Measurements from ENCODE around the gene CYGB.
A peak's percentile ranks its signal among the peaks of the same experiment; 100 is the strongest.
"Not testable (repeated sequence)": the region's sequence is repeated elsewhere in the genome, so short reads cannot be mapped to it uniquely, and the experiment has no call there.

Gene CYGB

DNA sequence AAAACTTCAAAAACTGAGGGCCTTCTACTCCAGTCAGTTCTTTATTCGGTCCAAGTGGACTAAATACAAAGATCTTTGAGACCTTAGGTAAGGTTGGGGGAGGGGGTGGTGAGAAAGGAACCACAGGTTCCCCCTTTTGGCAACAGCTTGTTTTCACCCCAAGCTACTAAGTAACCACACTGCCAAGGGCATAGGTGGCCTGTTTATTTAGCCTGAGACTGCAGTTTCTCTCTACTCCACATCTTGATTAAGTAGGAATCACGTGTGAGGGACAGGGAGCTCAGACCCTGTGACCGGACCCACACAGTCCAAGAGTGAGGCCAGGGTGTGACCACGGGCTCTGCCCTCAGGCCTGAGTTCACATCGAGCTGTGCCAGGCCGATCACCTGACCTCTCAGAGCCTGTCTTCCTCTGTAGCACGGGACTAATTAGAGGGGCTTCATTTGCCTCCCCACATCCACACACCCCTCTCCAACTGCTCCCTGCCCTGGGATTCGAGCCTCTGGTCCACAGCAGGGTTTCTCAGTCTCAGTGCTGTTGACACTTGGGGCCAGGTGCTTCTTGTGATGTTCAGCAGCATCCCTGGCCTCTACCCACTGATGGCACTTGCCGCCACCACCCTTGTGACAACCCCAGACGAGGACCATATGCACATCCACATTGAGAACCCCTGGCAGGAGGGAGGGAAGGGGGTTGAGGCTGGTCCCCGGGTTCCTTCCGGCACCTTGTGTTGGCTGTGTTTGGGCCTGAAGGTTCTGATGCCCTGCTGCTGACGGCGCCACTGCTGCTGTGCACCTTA is 30.3 kb upstream of the CYGB start:
- H3K4me3 ChIP-seq (ENCODE audit: low read depth, low read length): no peak overlapping the region

DNA sequence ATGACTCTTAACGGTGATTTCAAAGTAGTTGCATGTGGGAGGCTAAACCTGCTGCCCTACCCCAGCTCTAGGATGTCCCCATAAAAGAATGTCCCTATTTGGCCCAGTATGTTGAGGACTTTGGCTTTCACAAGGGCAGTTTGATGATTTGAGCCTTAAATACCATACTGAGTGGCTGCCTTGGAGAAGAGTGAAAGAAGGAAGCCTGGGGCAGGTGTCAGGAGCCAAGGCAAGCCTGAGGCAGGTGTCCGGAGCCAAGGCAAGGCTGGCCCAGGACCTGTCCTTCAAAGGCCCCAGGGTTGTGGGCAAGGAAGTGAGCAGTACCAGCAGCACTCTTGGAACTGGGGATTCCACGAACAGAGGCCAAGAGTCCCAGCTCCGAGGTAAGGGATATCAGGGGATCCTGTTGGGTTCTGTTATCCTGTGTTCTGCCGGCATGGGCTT is 29.5 kb upstream of the CYGB start:
- H3K4me3 ChIP-seq (ENCODE audit: low read depth, low read length): no peak overlapping the region

DNA sequence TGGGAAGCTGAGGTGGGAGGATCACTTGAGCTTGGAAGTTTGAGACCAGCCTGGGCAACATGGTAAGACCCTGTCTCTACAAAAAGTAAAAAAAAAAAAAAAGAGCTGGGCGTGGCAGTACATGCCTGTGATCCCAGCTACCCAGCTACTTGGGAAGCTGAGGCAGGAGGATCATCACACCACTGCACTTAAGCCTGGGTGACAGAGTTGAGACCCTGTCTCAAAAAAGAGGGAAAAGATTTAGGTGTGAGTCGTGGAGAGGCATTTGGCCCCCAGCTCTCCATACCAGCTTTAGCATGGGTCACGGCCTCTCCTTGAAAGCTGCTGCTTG is 29.1 kb upstream of the CYGB start:
- H3K4me3 ChIP-seq (ENCODE audit: low read depth, low read length): no peak overlapping the region

GRCh38 chr17:76565728-76566612 is 28.5 kb upstream of the CYGB start:
- H3K4me3 ChIP-seq (ENCODE audit: low read depth, low read length): no peak overlapping the region

- not testable (repeated sequence) for H3K4me3 ChIP-seq (ENCODE audit: low read depth, low read length)
Observed at GRCh38 chr17:76564991-76565727, 27.6 kb upstream of the CYGB start.

DNA sequence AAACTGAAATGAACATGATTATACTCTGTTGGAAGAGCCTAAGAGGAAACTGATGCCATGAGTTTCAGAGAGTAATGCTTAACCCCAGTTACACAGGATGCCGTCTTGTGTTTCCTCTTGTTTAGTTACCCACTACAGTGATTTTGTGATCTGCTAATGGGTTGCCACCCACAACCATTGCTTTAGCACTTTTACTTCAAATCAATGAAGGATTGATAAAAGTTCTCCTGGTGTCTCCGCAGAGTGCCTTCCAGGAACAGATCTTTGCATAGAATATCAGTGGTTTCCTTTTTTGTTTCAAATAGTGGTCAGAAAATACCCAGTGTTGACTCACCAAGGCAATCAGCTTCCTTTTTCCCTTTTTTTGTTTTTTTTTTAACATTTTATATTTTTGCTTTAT is 25.9 kb upstream of the CYGB start:
- not testable (repeated sequence) for H3K4me3 ChIP-seq (ENCODE audit: low read depth, low read length)

GRCh38 chr17:76562734-76563148 is 25.2 kb upstream of the CYGB start:
- H3K4me3 ChIP-seq (ENCODE audit: low read depth, low read length): no peak overlapping the region

DNA sequence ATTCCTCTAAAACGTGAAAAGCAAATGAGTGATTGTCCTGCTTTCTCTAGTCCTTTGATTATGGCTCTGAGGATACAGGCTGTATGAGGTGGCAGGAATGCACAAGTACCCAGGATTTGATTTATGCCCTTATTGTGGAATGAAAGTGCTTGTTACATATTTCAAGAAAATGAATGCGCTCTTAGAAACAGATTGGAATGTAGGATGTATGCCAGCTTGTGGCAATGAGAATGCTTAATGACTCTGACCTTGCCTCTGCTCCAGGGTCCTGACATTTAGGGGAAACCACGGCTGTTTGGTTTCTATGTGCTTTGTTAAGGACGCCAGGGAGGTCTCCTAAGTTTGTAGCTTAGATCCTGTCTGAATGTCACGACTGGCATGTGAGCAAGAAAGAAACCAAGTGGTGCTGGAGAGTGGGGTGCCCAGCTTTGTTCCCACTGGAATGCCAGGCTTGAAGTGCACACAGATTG is 24.3 kb upstream of the CYGB start:
- no peak overlapping the region for H3K4me3 ChIP-seq (ENCODE audit: low read depth, low read length)

- H3K4me3 ChIP-seq (ENCODE audit: low read depth, low read length): no peak overlapping the region
Observed at GRCh38 chr17:76561332-76561731, 23.8 kb upstream of the CYGB start.

DNA sequence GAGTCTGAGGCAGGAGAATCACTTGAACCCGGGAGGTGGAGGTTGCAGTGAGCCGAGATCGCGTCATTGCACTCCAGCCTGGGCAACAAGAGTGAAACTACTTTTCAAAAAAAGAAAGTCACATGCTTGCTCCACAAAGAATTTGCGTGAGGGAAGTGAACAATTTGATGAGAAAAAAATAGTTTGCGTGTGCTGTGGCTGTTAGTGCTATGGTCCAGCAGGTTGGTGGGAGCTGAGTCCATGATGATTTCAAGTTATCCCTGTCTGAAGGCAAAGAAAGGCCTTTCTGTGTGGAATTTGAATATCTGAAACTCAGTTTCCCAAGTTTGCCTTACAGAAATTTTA is 23.3 kb upstream of the CYGB start:
- no peak overlapping the region for H3K4me3 ChIP-seq (ENCODE audit: low read depth, low read length)

DNA sequence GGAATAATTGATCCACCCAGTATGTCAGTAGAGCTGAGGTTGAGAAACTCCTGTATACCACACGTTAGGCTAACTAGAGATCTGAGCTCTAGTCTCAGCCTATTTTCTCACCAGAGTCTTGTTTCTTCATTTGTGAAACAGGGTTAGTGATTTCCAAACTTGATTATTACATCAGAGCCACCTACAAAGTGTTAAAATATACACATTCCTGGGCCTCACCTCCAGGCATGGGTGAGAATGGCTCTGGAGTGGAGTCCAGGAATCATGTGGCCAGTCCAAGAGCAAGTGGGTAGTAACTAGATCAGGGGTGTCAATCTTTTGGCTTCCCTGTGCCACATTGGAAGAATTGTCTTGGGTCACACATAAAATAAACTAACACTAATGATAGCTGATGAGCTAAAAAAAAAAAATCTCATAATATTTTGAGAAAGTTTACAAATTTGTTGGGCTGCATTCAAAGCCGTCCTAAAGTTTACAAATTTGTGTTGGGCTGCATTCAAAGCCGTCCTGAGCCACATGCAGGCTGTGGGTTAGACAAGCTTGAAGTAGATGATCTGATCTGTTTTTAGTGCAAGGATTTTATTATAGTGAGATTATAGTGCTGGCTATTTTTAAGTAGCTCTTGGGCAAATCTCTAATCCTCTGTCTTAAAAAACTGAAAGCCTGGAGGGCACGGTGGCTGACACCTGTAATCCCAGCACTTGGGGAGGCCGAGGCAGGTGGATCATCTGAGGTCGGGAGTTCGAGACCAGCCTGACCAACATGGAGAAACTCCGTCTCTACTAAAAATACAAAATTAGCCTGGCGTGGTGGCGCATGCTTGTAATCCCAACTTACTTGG is 22.7 kb upstream of the CYGB start:
- no peak overlapping the region for H3K4me3 ChIP-seq (ENCODE audit: low read depth, low read length)

DNA sequence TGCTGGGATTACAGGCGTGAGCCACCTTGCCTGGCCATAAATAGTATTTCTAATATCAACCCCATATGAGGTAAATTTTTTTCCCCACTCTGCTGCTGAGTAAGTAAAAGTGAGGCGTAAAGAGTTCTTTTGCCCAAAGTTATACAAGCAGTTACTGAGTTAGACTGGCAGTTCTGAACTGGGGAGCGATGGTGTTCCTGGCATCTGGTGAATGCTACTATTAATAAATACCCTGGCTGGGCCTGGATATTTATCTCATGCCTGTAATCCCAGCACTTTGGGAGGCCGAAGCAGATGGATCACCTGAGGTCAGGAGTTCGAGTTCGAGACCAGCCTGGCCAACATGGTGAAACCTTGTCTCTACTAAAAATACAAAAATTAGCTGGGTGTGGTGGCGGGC is 22.0 kb upstream of the CYGB start:
- not testable (repeated sequence) for H3K4me3 ChIP-seq (ENCODE audit: low read depth, low read length)

DNA sequence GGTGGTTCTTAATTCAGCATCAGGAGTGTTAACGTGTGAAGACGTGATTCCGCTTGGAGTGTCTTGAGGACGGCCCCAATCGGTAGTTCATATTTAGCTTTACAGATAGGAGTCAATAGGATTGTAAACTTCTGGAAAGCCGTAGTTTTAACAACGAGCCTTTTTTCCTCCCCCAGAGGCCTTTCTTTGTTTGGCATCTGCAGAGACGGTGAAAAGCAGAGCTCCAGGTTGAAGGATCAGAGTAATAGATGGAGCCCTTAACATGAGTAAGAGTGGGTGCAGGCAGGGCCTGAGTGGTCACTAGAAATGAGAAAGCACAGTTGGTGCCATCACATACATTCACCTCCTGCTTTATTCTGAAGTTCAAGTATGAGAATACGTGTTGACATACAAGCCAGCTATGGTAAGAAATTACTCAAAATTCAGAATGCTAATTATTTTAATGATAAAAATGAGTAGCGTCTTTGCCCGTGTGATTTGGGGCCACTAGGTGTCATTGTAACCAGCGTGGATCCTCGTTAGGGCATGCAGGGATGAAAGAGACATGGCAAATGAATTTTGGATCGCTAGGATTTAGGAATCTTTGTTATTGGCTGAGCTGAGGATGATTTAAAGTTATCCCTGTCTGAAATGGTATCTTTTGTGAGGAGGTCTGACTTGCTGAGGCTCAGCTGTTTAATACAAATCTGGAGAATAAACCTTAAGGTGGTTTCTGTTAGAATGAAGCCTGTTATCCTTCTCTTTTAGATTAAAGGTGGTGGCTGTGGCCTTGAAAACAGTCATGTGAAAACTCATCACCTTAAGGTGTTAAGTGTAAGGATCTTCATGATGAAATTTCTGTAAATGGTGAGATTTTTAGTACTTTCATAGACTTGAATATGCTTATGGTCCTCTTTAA is 20.9 kb upstream of the CYGB start:
- peak overlapping the region; percentile 99 for H3K4me3 ChIP-seq (ENCODE audit: low read depth, low read length)

- peak overlapping the region; percentile 99 for H3K4me3 ChIP-seq (ENCODE audit: low read depth, low read length)
Observed at GRCh38 chr17:76557368-76558197, 20.1 kb upstream of the CYGB start.

DNA sequence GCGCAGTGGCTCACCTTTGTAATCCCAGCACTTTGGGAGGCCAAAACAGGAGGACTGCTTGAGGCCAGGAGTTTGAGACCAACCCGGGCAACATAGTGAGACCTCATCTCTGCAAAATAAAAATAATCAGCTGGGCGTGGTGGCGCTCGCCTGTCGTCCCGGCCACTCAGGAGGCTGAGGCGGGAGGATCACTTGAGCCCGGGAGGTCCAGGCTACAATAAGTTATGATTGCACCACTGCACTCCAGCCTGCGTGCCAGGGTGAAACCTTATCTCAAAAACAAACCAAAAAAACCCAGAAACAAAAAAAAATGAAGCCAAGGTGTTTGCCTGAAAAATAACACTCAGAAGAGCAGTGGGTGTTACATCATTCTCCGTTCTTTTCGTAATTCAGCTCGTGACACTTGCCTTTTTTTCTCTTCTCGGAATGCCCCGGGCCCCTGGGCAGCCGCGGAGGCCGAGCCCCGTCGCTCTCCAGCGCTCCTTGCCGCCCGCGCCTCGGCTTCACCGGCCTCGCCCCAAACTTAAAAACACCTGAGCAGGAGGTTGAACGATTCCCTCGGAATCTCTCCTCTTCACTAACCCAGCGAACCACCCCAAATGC is 19.4 kb upstream of the CYGB start:
- H3K4me3 ChIP-seq (ENCODE audit: low read depth, low read length): peak overlapping the region; percentile 99

DNA sequence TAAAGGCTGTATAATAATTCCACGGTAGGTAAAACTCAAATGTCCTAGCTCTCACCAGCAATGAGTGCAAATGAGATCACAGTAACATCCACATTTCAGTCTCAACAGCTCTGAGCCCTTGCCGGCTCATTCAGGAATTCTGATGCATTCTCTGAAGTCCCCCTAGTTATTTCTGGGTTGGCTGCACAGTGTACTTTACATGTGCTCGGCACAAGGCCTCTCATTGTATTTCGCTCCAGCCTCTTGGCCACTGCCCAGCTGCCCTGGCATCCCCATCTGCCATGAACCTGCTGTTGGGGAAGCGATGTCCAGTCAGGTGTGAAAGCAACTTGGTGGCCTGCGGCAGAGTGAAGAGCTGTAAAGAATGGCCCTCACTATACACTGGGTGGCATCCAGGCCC is 16.6 kb upstream of the CYGB start:
- no peak overlapping the region for H3K4me3 ChIP-seq (ENCODE audit: low read depth, low read length)

GRCh38 chr17:76553178-76553908 is 15.8 kb upstream of the CYGB start:
- no peak overlapping the region for H3K4me3 ChIP-seq (ENCODE audit: low read depth, low read length)

DNA sequence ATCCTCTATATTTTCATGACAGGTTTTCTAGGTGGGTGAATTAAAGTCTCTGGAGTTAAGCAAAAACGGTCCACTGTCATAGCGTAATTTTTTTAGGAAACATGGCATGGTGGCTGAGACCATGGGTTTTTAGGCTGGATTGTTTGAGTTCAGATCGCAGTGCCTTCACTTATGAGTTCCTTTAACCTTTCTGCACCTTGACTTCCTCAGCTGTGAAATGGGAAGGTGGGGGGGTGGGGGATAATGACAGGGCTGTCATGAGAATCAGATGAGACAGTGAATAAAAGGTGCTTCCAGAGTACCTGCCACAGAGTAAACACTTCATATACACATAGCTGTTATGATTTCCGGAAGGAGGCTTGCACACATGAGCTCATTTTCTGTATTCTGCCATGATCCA is 14.2 kb upstream of the CYGB start:
- H3K4me3 ChIP-seq (ENCODE audit: low read depth, low read length): no peak overlapping the region

Measured in iPS-11a (cell line).